GM23248 (cell line): ENCODE measurements around the gene CLEC2D.

Experiments
- EZH2 ChIP-seq: fragments of 200-600 bp; sonication (generic); IDR thresholded peaks from 2 replicates; pipeline ENCODE4 v1.6.1; 2018; ENCODE audit warnings: antibody characterized with exemption, mild to moderate bottlenecking; ENCODE audit not compliant: insufficient read depth, poor library complexity, severe bottlenecking
- EZH2phosphoT487 ChIP-seq: fragments of 200-600 bp; sonication (generic); IDR thresholded peaks from 2 replicates; pipeline ENCODE4 v1.6.1; 2018; ENCODE audit warnings: antibody characterized with exemption, moderate library complexity, mild to moderate bottlenecking, low read depth; ENCODE audit not compliant: insufficient read depth

DNA sequence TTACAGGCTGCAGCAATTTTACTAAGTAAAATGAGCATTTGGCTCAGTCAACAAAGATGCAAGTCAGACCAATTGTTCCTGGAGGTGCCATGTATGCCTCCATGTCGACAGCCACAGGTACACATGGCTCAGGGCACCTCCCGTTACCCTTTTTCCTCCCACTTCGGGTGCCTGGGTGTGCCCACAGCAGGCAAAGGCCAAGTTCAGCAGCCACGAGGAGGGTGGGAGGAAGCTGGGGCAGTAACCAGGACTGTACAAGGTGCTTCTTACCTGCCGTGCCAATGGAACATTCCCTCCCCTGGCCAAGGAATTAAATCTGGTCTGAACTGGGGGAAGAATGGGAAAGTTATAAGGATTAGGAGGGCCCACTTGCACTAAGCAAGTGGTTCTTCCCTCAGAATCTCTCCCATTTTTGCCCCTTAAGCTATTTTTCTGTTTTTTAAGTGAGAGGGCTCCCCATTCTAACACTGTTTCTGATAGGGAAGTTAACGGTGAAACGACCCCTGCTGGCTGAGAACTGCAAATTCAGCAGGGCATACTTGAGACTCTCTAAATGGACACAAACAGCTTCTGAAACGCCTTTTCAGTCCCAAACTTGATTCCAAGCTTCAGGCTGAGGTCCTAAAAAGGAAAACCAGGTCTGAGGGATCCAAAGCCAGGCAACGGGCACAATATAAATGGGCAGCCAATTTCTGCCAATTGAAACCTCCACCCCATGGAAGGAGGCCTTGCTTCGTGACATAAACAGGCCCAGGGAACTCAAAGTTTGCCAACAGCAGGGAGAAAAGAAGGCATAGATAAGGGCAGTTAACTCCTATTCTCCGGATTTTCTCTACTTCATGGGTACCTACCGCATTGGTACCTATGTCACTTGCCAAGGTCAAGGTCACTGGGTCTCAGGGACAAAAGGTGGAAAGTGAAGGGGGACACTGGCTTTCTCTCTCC, 38.6 kb downstream of the CLEC2D start:
- TF ChIP-seq EZH2phosphoT487: no peak
- TF ChIP-seq EZH2: no peak
